GM18502 (cell line): ENCODE measurements around the gene ZNF678.

ENCODE experiments used
- ATAC-seq: cut with Tn5 transposase; IDR thresholded peaks from one replicate; pipeline ENCODE4 v1.9.1; 2021; ENCODE audit warnings: mild to moderate bottlenecking; ENCODE audit not compliant: unreplicated experiment, poor library complexity

ZNF678 gene

DNA sequence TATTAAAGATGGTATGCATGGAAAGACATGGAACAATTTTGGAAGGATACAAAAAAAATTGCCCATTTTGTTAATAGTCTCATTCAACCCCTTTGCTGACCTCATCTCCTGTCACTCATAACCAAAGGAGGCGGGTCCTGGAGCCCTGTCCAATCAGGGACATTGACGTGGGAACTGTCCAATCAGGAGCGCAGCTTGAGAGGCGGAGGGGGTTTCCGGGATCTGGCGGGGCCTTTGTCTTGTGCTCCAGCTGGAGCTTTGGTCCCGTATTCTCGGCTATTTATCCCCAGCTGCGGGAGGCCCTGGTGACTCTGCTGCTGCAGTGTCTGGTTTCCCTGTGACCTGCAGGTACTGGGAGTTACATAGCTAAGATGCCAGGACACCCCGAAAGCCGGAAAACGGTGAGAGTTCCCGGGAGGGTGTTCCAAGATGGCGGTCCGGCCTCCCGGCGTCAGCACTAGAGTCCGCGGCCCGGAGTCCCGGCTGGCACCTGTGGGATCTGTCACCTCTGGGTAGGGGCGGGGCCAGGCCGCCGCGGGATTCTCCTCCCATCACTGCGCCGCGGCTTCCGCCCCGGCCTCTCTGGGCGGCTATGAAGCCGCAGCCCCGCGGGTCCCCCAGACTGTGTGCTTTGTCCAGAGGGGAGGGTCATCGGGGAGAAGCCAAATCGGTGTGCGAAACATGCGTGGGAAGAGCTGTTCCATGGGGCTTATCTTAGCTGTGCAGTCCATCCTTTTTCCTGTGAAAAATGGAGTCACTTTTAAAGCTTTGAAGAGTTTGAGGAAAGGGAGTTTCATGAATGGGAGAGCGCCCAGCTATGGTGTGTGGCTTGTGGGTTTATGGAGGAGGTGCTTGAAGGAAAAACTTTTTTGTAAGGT is at the start of gene ZNF678:
Gene ZNF678 (plus strand): TSS at position 233 of the 878 bp plus-strand sequence. CDS start 87,436 bp downstream, outside the sequence.
- ATAC-seq, result peak; percentile 97

DNA sequence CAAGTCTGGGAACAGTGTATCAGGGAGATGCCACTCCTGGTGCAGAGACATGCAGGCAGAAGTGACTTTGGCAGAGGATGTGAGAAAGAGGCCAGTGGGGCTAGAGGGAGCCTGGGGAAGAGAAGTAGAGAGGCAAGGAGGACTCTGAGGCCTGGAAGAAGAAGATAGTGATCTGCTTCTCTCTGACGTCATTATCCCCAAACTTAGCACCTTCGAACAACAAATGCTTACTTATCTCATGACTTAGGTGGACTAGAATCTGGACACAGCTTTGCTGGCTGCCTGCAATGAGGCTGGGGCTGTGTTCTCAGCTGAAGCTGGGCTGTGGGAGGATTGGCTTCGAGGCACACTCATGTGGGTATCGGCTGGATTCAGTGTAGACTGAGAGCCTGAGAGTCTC is 44.5 kb upstream of the ZNF678 start:
- ATAC-seq, result no peak

GRCh38 chr1:227521782-227522181 is 41.6 kb upstream of the ZNF678 start:
- ATAC-seq, result no peak

DNA sequence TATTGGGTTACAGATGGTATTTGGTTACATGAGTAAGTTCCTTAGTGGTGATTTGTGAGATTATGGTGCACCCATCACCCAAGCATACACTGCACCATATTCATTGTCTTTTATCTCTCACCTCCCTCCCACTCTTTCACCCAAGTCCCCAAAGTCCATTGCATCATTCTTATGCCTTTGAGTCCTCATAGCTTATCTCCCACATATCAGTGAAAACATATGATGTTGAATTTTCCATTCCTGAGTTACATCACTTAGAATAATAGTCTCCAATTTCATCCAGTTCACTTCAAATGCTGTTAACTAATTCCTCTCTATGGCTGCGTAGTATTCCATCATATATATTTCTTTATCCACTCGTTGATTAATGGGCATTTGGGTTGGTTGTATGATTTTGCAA is 36.8 kb upstream of the ZNF678 start:
- ATAC-seq, result no peak

DNA sequence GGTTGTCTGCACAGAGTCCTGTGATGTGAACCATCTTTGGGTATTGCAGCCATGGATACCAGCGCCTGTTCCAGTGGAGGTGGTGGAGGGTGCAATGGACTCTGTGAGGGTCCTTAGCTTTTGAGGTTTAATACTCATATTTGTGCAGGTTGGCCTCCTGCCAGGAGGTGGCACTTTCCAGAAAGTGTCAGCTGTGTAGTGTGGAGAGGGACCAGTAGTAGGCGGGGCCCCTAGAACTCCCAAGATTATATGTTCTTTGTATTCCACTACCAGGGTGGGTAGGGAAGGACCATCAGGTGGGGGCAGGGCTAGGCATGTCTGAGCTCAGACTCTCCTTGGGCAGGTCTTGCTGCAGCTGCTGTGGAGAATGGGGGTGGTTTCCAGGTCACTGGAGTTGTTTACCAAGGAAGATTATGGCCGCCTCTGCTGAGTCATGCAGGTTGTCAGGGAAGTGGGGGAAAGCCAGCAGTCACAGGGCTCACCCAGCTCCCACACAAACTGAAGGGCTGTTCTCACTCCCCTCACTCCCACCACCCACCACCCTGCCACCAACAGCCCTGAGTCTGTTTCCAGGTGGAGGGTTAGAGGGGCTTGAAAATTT is 31.2 kb upstream of the ZNF678 start:
- ATAC-seq, result no peak

GRCh38 chr1:227540170-227541098 is 22.9 kb upstream of the ZNF678 start:
- ATAC-seq, result no peak

- ATAC-seq, result no peak
Observed at GRCh38 chr1:227541129-227541528, 22.2 kb upstream of the ZNF678 start.

DNA sequence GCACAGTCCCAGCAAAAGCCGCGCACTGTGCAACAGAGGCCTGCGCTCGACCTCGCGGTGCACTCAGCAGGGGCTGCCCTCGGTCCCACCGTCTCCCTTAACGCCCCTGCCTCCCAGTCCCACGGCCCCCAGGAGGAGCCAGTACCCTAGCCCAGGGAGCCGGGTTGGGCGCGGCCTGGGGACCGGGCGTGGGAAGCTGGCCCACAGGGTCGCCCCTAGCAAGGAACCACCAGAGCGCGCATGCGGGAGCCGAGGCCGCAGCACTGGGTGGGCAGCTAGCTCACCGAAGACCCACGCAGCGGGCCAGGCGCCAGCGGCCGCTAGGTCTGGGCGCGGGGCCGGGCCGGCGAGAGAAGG is 21.6 kb upstream of the ZNF678 start:
- ATAC-seq, result peak; percentile 14

DNA sequence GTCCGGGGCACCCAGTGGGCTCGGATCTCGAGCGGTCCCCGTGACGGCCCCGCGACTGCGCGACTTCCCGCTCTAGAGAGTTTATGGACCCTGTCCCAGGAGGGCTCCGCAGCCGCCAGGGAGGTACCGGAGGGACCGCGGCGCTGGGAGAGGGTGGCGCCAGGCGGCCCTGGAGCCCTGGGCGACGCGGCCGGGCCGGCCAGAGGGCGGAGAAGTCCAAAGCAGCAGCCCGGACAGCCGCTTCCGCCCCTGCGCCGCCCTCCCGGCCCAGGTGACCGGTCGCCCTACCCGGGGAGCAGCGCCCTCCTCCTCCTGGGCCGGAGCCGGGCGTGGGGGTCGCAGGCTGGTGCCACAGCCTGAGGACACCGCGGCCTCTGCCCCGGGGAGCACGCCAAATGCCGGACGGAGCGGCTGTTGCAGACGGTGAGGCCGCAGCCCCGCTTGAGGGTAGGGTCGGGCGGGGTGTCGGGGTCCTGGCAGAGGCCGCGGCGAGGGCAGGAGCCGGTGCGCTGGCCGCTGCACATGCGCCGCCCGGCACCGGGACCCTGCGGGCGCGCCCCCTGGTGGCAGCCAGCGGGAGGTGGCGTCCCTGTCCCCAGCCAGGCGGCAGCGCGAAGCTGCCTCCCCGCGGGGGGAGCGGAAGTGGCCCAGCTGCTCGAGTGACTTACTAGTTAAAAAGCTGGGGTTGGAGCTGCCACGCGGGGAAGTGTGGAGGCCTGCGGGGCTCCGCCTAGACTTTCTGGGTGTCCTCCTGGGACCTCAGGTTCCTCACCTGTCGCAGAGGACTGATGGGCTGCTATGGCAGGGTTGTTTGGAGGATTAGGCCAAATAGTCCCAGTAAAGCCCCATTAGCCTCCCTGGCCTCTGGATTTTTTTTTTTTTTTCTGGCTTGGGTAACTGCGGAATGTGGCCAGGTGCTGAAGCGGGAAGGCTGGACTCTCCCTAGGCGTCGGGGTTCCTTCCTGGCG is 20.9 kb upstream of the ZNF678 start:
- peak; percentile 97 for ATAC-seq

GRCh38 chr1:227543283-227544066 is 19.9 kb upstream of the ZNF678 start:
- no peak for ATAC-seq

DNA sequence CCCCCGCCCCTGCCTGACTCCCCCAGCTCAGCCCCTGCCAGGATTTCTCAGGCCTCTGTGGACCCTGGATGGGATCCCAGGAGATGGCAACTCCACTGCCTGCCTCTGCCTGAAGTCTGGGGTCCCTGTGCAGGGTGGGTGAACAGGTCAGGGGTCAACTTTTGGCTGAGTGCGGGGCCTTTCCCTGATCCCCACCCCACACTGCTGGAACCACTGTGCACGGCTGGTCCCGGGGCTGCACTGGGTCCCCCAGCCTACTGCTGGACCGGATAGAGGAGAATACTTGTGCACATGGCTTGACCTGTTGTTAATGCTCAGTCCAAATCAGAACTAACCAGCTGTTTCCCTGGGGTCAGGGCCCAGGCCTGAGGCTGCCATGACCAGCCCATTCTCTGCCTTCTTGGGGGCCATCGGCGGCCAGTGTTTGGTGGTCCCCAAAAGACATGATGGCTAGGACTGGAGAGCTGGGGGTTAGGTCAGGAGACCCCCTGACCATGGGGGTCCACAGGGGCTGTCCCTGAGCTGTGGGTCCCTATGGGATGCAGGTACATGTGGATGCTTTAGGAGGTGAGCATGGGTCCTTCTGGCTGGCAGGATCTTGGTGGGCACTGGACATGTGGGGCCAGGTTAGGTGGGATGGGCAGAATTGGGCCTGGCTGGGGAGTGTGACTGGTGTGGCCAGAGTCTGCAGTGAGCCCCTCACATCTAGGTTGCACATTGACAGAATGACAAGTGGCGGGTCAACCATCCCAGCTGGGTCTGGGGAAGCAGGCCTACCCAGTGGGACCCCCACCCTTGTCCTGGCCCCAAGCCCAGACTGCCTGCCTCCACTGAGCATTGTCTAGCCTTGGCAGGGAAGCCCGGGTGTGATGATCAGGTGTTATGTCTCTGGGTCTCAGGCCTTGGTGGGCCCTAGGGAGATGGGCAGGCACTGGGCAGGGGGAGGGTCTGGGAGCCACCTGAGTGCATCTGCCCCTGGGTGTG is 19.0 kb upstream of the ZNF678 start:
- ATAC-seq, result no peak

GRCh38 chr1:227545361-227545760 is 18.0 kb upstream of the ZNF678 start:
- ATAC-seq, result no peak

DNA sequence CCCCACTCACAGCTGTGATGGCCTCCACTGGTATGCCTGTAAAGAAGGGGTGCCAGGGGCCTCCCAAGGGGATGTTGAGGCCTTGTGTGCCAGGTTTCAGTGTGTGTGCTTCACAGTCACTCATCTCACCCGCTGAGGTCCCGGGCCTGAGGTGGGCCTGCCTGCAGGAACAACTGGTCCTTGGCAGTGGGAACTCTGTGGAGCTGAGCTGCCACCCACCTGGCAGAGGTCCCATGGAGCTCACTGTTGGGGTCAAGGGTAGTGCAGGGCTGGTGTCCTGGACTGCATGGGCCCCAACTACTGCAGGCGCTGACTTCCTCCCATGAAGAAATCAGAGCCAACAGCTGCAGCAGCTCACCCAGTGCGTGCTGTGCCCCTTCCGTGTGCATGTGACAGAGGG is 17.3 kb upstream of the ZNF678 start:
- no peak for ATAC-seq

DNA sequence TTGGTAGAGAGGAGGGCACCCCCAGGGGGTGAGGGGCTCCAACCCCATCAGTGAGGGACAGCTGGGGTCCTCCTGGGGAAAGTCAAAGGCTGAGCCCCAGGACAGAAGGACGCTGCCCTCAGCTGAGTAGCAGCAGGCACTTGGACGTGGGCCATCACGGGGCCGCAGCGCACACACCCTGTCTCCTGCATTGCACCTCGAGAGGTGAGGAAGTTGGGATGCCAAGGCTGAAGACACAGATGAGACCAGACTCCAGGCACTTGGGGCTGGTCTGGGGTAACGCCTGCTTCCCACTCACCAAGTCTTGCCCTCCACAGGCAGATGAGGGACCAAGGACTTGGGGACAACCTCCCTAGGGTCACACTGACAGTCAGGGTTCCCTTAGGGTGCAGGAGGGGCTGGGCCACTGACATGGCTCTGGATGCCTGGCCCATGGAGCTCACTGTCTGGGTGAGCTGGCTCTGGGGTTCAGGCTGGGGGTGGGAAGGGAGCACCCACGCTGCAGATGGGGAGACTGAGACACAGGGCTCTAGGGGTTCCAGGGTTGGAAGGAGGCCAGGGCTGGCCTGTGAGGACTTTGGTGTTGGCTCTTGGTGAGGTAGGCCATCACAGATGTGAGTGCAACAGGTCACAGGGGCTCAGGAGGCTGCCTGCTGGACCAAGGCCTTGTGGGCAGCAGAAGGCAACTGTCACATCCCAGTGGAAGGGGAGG is 16.6 kb upstream of the ZNF678 start:
- ATAC-seq, result no peak

- ATAC-seq, result no peak
Observed at GRCh38 chr1:227547310-227548118, 15.8 kb upstream of the ZNF678 start.

GRCh38 chr1:227548119-227548397 is 15.3 kb upstream of the ZNF678 start:
- no peak for ATAC-seq

DNA sequence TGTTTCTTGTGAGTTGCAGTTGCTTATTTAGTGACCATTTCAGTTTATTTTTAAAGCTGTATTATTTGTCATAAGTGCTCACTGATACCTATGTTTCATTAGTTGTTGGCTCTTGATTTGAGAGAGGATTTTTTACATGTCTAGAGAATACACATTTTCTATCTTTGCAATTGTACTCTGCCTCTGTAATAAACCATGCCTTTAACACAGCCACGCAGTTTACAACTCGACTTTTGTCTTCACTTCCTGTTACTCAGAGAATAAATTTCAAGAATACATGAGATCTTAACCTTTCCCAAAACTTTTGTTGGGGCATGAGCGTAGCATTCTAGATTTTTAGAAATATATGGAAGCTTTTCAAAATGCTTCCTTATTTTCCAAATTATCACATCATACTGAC is 14.9 kb upstream of the ZNF678 start:
- ATAC-seq, result no peak
